GM19099 (cell line): ENCODE measurements around the gene SLC25A30.

Experiments
- POLR2A ChIP-seq: IDR thresholded peaks from 3 replicates; pipeline ENCODE4 v1.6.1; 2011; ENCODE audit warnings: low read depth; ENCODE audit not compliant: insufficient read length; ENCODE audit errors: extremely low read depth

SLC25A30 gene

DNA sequence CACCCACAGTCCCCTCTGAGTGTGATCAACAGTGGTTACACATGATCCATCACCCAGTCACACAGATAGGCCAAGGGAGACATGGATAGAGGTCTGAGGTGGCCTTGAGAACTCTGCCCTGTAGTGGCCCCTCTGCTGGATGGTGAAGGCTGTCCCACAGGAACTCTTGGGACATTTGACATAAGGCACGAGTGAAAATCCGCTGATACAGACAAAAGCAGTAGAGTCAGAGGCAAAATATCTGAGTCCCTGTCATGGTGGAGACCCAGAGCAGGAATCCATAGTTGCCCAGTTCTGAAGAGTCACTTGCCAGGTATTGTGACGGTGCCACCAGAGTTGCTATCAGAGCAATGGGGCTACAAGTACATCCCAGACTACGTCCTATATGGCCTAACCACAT is 18.8 kb upstream of the SLC25A30 start:
- no peak for TF ChIP-seq POLR2A

DNA sequence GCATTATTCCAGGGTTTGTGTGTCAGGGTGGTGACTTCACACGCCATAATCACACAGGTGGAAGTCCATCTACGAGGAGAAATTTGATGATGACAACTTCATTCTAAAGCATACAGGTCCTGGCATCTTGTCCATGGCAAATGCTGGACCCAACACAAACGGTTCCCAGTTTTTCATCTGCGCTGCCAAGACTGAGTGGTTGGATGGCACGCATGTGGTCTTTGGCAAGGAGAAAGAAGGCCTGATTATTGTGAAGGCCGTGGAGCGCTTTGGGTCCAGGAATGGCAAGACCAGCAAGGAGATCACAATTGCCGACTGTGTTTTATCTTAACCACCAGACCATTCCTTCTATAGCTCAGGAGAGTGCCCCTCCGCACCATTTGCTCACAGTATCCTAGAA is 18.2 kb upstream of the SLC25A30 start:
- no peak for TF ChIP-seq POLR2A

DNA sequence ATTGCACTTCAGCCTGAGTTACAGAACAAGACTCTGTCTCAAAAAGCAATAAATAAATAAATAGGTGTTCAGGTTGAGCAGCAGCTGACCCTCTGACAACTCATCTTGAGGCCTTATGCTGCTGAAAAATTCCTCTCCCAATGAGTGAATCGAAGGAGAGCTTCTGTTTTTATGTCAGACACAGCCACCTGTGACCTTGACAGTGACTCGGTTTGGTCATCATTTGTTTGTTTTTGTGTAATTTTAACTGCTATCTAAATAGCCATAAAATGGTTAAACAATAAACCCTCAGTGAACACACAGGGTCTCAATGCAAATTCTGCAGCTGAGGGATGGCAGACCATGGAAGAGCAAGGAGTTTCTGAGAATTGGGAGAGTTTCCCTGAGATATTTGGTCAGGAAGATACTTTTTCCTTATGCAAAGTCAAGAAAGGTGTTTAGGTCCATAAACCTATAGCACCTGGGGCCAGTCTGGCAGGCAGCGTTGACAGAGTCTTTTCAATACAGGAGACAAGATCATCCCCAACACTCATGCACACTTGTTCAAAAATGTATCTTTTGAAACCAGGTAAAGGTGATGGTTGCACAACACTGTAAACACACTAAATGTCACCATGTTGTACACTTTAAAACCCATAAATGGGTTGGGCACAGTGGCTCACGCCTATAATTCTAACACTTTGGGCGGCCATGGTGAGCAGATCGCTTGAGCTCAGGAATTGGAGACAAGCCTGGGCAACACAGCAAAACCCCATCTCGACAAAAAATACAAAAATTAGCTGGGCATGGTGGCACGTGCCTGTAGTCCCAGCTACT is 16.6 kb upstream of the SLC25A30 start:
- TF ChIP-seq POLR2A: no peak

GRCh38 chr13:45433381-45433790 is 15.2 kb upstream of the SLC25A30 start:
- TF ChIP-seq POLR2A: no peak

DNA sequence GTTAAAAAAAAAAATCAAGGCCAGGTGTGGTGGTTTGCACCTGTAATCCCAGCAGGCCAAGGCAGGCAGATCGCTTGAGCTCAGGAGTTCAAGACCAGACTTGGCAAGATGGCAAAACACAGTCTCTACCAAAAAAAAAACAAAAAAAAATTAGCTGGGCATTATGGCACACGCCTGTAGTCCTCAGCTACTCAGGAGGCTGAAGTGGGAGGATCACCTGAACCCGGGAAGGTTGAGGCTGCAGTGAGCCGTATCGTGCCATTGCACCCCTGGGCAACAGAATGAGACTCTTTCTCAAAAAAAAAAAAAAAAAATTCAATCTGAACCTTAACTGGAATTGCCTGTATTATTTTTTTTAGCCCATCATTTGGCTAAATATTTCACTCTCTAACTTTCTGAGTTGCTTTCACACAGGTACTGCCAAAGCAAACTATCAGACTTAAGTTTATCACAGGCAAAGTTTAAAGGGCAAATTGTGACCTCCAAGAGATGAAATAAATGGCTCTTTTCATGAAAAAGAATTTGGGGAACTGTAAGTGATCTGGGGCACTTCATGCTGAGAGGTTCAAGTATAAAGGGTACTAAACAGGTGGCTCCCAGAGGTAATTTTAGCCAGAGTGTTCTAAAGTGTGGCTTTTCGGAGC is 14.7 kb upstream of the SLC25A30 start:
- no peak for TF ChIP-seq POLR2A

DNA sequence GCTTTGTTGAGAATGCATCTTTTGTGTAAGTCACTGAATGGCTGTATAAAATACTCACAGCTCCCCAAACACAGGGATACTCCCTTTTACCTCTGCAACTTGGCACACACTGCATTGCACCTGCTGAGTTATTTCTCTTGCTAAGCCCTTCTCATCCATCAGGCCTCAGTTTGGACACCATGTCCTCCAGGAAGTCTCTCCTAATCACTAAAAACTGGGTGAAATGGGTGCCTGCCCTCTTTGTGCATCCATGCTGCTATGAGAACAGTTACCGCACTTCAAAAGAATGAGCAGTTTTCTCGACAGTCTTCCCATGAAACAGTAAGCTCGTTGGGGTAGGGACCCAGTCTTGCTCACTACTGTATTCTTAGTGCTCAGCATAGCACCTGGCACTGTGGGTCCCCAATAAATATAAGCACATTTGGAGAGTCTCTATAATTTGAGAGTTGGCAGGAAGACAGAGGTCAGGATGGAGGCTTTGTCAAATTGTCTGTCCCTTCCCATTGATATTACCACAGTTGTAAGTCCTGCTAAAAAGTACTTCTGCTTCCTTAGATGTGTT is 4.6 kb upstream of the SLC25A30 start:
- TF ChIP-seq POLR2A: no peak

DNA sequence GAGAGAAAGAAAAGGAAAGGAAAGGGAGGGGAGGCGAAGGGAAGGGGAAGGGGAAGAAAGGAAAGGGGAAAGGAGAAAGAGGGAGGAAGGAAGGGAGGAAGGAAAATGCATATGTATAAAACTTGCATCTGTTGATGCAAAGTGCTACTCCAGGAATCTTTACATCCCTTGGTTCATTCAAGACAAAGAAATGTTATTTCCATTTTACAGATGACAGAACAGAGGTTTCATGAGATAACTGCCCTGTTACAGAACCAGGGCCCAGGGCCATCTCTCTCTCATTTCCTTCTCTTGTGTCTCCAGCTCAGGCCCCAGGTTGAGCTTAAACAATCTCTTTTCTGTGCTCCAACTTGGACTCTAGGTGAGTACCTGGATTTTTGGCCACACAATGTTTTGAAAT is 1.8 kb upstream of the SLC25A30 start:
- TF ChIP-seq POLR2A: no peak

DNA sequence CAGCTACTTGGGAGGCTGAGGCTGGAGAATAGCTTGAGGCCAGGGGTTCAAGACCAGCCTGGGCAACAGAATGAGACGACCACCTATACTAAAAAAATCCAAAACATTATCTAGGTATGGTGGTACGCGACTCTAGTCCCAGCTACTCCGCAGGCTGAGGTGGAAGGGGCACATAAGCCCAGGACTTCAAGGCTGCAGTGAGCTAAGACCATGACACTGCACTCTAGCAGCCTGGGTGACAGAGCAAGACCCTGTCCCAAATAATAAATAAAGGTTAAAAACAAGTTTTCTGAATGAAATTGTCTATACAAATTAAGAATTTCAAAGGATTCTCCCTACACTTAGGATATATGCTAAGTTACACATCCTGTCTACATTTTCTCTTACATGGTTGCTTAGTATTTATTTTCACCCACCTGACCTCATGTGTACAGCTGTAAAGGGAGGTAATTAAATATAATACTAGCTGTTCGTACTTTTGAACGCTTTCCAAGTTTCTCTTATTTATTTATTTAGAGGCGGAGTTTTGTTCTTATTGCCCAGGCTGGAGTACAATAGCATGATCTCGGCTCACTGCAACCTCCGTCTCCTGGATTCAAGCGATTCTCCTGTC is 1.6 kb downstream of the SLC25A30 start:
- no peak for TF ChIP-seq POLR2A

GRCh38 chr13:45415112-45415511 is 3.1 kb downstream of the SLC25A30 start:
- no peak for TF ChIP-seq POLR2A

DNA sequence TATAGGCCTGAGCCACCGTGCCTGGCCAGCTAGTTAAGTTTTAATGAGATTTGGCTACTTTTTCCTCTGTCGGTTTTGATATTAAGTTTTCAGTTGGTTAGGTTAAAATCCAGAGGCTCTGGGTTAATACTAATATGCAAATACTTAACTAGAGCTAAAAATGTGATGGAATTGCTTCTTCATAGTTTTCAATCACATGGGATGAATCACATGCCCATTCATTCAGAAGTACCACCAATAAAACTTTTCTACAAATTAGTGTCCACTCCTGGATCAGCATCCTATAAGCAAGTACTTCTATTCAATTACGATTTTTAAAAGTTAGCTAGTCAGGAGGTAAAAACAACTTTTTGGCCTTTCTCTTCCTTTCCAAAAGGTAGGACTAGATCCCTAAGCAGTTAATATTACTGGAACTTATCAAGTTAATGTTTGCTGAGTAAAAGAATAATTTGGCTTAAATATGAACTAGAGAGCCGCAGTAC is 4.3 kb downstream of the SLC25A30 start:
- no peak for TF ChIP-seq POLR2A

- TF ChIP-seq POLR2A: no peak
Observed at GRCh38 chr13:45412274-45413049, 5.7 kb downstream of the SLC25A30 start.

DNA sequence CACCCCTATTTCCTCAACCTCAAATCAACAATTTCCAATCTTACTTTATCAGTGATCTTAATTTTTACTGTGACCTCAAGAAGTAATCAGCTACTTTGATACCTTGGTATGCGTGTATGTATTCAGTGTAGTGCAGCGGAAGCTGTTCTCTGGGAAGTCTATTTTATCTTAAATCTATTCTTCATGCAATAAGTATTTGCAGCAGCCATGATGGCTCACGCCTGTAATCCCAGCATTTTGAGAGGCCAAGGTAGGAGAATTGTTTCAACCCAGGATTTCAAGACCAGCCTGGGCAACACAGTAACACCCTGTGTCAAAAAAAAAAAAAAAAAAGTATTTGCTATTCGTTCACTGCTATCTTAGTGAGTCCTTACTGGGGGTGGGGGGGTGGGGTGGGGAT is 6.5 kb downstream of the SLC25A30 start:
- TF ChIP-seq POLR2A: no peak

GRCh38 chr13:45411221-45411620 is 7.0 kb downstream of the SLC25A30 start:
- TF ChIP-seq POLR2A: no peak

GRCh38 chr13:45410466-45410865 is 7.7 kb downstream of the SLC25A30 start:
- no peak for TF ChIP-seq POLR2A

DNA sequence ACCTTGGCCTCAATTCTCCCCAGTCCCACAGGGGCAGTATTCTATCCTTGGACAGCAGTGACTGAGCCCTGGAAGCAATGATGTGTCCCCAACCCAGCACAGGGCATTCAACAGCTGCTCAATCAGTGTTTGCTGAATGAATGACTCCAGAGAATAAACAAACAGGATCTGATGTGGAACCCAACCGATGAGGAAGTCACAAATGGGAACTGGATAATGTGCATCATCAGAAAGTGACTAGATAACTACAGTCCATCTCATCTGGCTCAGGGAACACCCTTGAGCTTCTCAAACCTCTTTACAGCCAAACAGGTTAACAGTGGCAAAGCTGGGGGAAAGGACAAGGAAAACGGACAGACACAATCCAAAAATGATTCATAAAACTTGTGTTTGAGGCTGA is 8.2 kb downstream of the SLC25A30 start:
- TF ChIP-seq POLR2A: no peak

DNA sequence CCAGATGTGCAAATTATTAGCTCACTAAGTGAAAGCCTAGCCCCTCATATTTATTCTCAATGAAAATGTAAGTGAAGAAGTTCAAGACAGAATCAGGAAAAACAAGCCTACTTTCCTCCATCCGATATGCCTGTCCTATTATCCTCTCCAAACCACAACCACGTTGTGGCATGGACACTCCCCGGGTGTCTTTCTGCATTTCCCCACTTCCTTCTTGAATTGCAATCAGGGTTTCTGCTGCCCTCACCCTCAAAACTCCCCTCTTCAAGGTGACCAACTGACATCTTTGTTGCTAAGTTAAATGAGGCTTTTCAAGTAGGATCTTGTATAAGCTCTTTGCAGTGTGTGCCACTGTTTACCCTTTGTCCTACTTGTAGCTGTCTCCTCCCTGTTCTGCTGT is 11.8 kb downstream of the SLC25A30 start:
- no peak for TF ChIP-seq POLR2A

GRCh38 chr13:45403081-45403480 is 15.1 kb downstream of the SLC25A30 start:
- no peak for TF ChIP-seq POLR2A
